HG03066 (cell line): ENCODE results near the gene FOXL3.

ENCODE experiments used
- ATAC-seq: cut with Tn5 transposase; IDR thresholded peaks from one replicate; pipeline ENCODE4 v1.9.1; 2021; ENCODE audit warnings: low read depth; ENCODE audit not compliant: unreplicated experiment

Gene FOXL3

GRCh38 chr7:265998-266850, 23.7 kb upstream of the FOXL3 start:
- no peak for ATAC-seq

DNA sequence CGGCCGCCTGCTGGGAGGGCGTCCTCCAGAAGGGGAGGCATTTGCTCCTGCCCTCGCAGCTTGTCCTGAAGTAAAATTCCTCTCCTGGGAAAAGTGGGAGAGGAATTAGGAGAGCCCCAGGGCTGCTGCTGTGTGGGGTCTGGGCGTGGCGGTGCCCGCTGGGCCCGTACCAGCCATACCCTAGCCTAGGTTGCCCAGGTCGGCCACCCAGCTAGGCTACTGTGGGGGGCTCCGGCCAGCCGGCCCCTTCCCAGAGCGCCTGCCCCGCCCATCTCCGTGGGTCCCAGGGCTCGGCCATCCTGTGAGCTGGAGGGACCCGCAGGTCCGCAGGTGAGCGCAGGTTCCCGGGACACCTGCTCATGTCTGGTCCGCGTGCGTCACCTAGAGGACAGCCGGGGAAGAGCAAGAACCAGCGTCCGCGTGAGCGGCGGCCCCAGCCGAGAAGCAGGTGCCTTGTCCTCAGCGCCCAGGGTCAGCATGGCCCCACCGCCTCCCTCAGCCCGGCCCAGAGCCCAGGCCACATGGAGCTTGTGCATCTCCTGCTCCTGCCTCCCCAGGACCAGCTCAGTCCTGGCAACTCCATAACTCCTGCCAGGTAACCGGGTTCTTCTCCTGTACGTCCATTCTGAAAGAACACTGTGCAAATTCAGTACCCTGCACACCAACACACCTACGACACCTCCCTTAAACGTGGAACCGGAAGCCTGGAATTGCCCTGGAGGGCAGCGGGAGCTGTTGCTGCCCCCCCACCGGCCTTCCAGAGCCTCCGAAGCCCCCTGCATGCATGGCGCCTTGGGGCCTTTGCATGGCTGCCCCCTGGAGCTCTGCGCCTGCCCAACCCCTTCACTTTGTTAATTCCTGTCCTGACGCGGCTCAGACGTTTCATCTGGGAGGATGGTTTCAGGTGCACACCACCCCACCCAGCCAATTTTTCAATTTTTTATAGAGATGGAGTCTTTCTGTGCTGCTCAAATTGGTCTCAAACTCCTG, 22.8 kb upstream of the FOXL3 start:
- ATAC-seq = no peak

DNA sequence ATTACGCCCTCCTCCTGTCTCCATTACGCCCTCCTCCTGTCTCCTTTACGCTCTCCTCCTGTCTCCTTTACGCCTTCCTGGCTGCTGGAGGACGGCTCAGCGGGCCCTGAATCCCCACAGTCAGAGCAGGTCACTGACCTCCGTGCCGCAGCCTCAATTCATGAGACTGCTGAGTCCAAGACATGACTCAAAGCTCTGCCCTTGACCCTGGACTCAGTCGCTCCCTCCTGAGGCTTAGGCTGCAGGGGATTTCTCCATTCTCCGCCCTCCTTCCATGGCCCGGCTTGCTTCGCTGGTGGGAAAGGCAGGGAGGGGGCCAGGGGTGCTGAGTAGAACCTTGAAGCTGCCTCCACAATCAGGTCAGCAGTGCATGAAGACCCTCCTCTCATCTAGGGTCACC, 21.0 kb upstream of the FOXL3 start:
- no peak for ATAC-seq

- no peak for ATAC-seq
Observed at GRCh38 chr7:269721-270120, 20.2 kb upstream of the FOXL3 start.

DNA sequence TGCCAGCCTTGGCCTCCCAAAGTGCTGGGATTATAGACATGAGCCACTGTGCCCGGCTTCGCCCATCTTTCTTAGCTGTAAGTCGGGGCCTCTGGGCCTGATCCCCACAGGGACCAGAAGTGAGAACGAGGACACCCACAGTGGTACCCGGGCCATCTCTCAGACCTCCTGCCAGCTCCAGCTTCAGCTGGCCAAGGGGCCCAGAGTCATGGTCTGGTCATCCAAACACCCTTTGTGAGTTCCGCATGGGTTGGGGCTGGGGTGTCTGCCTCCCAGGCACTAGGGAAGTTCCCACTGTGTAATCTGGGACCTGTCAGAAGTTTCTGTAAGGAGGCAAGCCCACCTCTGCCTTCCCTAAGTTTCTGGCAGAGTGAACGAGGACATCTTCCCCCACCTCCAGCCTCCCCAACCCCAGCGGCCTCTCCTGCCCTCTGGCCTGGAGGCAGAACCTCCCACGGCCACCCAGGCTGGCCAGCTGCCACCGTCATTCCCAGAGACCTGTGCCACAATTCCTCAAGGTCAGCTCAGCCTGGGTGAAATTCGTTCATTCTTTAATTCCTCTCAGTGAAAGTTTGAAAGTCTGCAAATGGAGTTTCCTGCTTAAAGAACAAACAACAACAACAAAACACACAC, 19.5 kb upstream of the FOXL3 start:
- no peak for ATAC-seq

GRCh38 chr7:271266-272107, 18.5 kb upstream of the FOXL3 start:
- ATAC-seq = no peak

DNA sequence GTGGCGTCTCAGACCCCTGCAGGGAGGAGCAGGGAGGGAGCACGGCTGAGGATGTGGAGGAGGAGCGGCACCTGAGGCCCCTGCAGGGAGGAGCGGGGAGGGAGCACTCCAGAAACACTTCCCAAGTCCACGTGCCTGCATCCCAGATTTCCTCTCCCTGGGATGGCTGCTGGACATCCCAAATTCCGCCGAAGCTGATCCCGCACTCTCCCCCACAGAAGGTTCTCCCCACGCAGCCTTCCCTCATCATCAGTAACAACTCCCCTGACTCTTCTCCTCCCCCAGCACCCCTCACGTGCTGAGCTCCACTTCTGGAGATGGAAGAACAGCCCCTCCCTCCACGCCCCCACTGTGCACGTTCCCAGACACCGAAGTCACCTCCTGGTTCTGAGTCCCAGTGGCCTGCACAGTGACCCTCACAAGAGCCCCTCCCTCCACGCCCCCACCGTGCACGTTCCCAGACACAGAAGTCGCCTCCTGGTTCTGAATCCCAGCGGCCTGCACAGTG, 17.8 kb upstream of the FOXL3 start:
- no peak for ATAC-seq

DNA sequence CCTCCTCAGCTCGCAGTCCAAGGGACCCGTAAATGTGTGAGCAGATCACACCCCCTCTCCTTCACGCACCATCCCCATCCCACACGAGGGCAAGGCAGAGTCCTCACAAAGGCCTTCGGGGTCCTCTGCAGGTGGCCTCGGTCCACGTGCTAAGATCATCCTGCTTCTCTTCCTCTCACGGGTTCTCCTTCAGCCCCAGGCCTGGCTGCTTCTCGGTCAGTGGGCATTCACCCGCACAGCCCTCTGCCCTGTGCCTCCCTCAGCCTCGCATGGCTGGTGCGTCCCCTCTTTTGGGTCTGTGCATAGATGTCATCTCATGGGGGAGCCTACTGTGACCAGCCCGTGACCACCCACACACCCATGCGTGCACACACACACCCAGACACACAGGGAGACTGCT, 17.3 kb upstream of the FOXL3 start:
- ATAC-seq = no peak

- ATAC-seq = no peak
Observed at GRCh38 chr7:273327-273726, 16.6 kb upstream of the FOXL3 start.

GRCh38 chr7:274266-274665, 15.7 kb upstream of the FOXL3 start:
- no peak for ATAC-seq

DNA sequence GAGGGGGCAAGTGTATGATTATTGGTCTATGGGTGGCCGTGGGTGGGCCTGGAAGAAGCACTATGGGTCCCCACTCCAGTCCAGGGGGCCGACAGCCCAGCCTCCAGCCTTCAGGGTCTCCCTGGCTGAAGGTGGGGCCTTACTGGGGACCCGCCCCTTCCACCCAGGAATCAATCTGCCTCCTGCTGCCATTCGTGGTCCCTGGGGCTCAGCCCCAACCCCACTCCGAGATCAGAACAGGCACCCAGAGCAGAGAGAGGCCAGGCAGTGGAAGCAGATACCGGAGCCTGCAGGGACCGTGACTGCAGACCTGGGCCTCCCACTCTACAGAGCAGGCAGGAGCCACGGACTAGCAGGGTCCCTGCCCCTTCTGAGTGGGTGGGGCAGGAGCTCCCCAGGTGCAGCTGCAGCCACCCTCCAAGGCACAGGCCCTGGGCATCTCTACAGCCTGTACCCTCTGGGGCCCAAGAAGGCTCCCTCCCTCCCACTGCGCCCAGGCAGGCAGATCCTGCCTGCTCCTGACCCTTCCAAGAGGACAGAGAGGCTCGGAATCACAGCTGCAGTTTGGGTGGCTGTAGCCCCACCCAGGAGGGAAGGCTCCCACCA, 13.6 kb upstream of the FOXL3 start:
- ATAC-seq = no peak

- ATAC-seq = no peak
Observed at GRCh38 chr7:277228-277627, 12.7 kb upstream of the FOXL3 start.

- ATAC-seq = no peak
Observed at GRCh38 chr7:278081-278480, 11.9 kb upstream of the FOXL3 start.

DNA sequence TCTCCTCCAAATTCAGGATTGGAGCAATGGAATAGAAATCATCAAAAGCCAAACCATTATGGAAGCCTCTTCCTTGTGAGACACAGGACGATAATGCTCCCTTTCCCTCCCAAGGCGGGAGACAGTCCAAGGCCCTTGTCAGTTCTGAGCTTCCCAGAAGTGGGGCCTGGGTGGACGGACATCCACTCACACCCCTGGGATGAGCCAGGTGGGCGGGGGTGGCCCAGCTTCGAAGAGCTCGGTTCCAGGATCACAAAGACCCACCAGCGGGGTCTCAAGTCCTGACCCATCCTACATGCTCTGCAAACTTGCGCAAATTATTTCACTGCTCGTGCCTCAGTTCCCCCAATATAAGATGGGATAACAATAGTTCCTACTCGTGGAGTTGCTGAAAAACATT, 10.1 kb upstream of the FOXL3 start:
- ATAC-seq = no peak

- ATAC-seq = no peak
Observed at GRCh38 chr7:280461-280860, 9.5 kb upstream of the FOXL3 start.

- ATAC-seq = no peak
Observed at GRCh38 chr7:281637-282036, 8.3 kb upstream of the FOXL3 start.

DNA sequence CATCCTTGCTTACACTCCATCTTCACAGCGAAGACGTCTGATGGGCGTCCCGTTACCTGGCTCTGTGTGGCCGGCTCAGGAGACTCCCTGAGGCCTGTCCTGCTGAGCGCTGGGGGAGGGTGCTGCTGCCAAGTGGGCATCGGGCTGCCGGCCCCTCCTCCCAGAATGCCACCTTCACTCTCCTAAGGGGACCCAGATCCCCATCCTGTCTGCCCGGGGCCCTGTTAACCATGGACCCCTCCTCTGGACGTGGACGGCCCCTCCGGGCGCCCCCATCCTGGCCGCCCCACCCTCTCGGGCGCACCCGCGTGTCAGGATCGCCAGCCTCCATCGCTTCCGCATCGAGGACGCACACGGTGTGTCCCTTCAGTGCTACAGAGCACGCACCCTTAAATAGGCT, 7.3 kb upstream of the FOXL3 start:
- no peak for ATAC-seq

DNA sequence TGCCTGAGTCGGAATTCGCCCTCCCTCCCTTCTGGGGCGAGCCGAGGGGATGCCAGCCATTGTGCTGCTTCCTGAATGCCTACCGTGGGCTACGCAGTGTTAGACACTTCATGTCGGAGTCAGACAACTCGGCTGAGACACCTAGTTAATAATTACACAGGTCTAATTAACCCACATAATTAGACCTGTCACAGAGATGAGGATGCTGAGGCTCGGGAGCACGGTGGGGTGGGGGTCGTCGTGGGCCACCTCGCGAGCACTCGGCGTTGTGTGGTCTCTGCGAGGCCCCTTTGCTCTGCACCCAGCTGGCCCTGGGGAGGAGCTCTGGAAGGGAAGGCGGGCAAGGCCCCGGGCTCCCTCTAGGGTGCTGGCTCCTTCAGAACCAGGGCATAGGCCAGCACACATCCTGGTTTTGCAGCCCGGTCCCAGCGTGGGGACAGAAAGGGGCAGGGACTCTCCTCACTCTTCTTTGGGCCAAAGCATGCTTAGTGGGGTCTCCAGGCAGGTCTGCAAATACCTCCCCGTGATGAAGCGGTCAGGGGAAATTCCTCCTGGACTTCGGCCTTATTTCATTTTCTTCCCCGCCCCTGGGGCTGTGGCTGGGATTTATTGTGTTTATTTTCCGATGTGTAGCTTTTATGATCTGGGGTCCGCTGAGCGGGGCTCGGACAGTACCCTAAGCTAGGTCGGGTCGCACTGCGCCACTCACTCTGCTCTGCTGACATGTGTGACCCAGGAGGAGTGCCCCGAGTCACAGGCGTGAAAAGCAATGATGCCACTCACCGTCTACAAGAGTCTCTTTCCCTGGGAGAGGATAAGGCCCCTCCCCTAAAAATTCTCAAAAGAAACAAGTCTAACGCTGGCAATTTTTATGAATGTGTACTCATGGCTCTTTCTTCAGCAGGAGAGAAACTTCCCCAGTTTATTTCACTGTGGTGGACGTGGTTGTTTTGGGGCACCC, 4.9 kb upstream of the FOXL3 start:
- ATAC-seq = no peak
